Measurements from ENCODE around the gene GALNT14.
"Not testable (repeated sequence)": the region's sequence is repeated elsewhere in the genome, so short reads cannot be mapped to it uniquely, and the experiment has no call there.

GALNT14 gene

GRCh38 chr2:31138037-31138962 lies at the start of gene GALNT14:
Gene GALNT14 (minus strand): TSS chr2:31138440. CDS start chr2:31138086, 354 bp downstream.
- peak in 2 of 3 experiments; percentile 5 to 57 for DNase-seq (ENCODE audit: low read depth in 3 of 3)

GRCh38 chr2:31187166-31187565 lies 48.9 kb upstream of the GALNT14 start:
- DNase-seq (ENCODE audit: low read depth in 3 of 3): no peak

GRCh38 chr2:31183973-31184372 lies 45.7 kb upstream of the GALNT14 start:
- DNase-seq (ENCODE audit: low read depth in 3 of 3): not testable (repeated sequence)

GRCh38 chr2:31176742-31177141 lies 38.5 kb upstream of the GALNT14 start:
- no peak for DNase-seq (ENCODE audit: low read depth in 3 of 3)

GRCh38 chr2:31171142-31171541 lies 32.9 kb upstream of the GALNT14 start:
- no peak for DNase-seq (ENCODE audit: low read depth in 3 of 3)

GRCh38 chr2:31170071-31170698 lies 31.9 kb upstream of the GALNT14 start:
- DNase-seq (ENCODE audit: low read depth in 3 of 3): peak; percentile 9 to 46 (median 12)

GRCh38 chr2:31168291-31168690 lies 30.1 kb upstream of the GALNT14 start:
- no peak for DNase-seq (ENCODE audit: low read depth in 3 of 3)

GRCh38 chr2:31166925-31167324 lies 28.7 kb upstream of the GALNT14 start:
- DNase-seq (ENCODE audit: low read depth in 3 of 3): no peak

- DNase-seq (ENCODE audit: low read depth in 3 of 3): no peak
Measured at GRCh38 chr2:31163011-31163539, 24.8 kb upstream of the GALNT14 start.

- no peak for DNase-seq (ENCODE audit: low read depth in 3 of 3)
Measured at GRCh38 chr2:31161637-31162036, 23.4 kb upstream of the GALNT14 start.

GRCh38 chr2:31151501-31151900 lies 13.3 kb upstream of the GALNT14 start:
- no peak for DNase-seq (ENCODE audit: low read depth in 3 of 3)

- DNase-seq (ENCODE audit: low read depth in 3 of 3): no peak
Measured at GRCh38 chr2:31150120-31150670, 12.0 kb upstream of the GALNT14 start.

- no peak for DNase-seq (ENCODE audit: low read depth in 3 of 3)
Measured at GRCh38 chr2:31148514-31148913, 10.3 kb upstream of the GALNT14 start.

GRCh38 chr2:31147645-31148044 lies 9.4 kb upstream of the GALNT14 start:
- DNase-seq (ENCODE audit: low read depth in 3 of 3): no peak

- DNase-seq (ENCODE audit: low read depth in 3 of 3): no peak
Measured at GRCh38 chr2:31142110-31142509, 3.9 kb upstream of the GALNT14 start.

GRCh38 chr2:31141443-31142085 lies 3.3 kb upstream of the GALNT14 start:
- no peak for DNase-seq (ENCODE audit: low read depth in 3 of 3)

GRCh38 chr2:31140151-31140550 lies 1.9 kb upstream of the GALNT14 start:
- no peak for DNase-seq (ENCODE audit: low read depth in 3 of 3)

GRCh38 chr2:31139671-31140070 lies 1.4 kb upstream of the GALNT14 start:
- no peak for DNase-seq (ENCODE audit: low read depth in 3 of 3)

- peak in 1 of 3 experiments; percentile 8 for DNase-seq (ENCODE audit: low read depth in 3 of 3)
Measured at GRCh38 chr2:31137211-31138036, 816 bp downstream of the GALNT14 start.

GRCh38 chr2:31136732-31137131 lies 1.5 kb downstream of the GALNT14 start:
- no peak for DNase-seq (ENCODE audit: low read depth in 3 of 3)

GRCh38 chr2:31136000-31136399 lies 2.2 kb downstream of the GALNT14 start:
- no peak for DNase-seq (ENCODE audit: low read depth in 3 of 3)
